GM12865 (cell line): Measurements from ENCODE around the gene TDRD7.

ENCODE experiments used
- DNase-seq: peaks from one replicate; pipeline ENCODE4 v3.0.0; 2010; ENCODE audit warnings: low read depth
- H3K4me3 ChIP-seq: 2 replicates; pipeline ENCODE4 v1.5.1; 2011; ENCODE audit warnings: mild to moderate bottlenecking, low read depth, low read length, control low read depth
- CTCF ChIP-seq: IDR thresholded peaks from 2 replicates; pipeline ENCODE4 v1.5.1; 2011; ENCODE audit warnings: low read length, control low read depth, low read depth, inconsistent platforms; ENCODE audit not compliant: insufficient read depth; ENCODE audit errors: missing control alignments

TDRD7 gene

GRCh38 chr9:97408562-97408961 is 3.3 kb upstream of the TDRD7 start:
- no peak for TF ChIP-seq CTCF
- no peak for DNase-seq
- H3K4me3 ChIP-seq, result no peak overlapping the region

GRCh38 chr9:97411440-97411788 is 482 bp upstream of the TDRD7 start:
- DNase-seq, result no peak
- H3K4me3 ChIP-seq, result peak overlapping the region; percentile 53
- TF ChIP-seq CTCF, result no peak

- peak; percentile 28 for DNase-seq
- TF ChIP-seq CTCF, result no peak
- peak overlapping the region; percentile 67 for H3K4me3 ChIP-seq
Measured at GRCh38 chr9:97412626-97413385, 910 bp downstream of the TDRD7 start.

GRCh38 chr9:97413462-97413861 is 1.6 kb downstream of the TDRD7 start:
- peak overlapping the region; percentile 67; the same call in 1 of the 2 replicates for H3K4me3 ChIP-seq
- DNase-seq, result no peak
- no peak for TF ChIP-seq CTCF

GRCh38 chr9:97415146-97415545 is 3.2 kb downstream of the TDRD7 start:
- no peak for DNase-seq
- TF ChIP-seq CTCF, result no peak
- no peak overlapping the region for H3K4me3 ChIP-seq

GRCh38 chr9:97418880-97419279 is 7.0 kb downstream of the TDRD7 start:
- no peak for TF ChIP-seq CTCF
- no peak overlapping the region for H3K4me3 ChIP-seq
- DNase-seq, result no peak

GRCh38 chr9:97419309-97419867 is 7.5 kb downstream of the TDRD7 start:
- H3K4me3 ChIP-seq, result no peak overlapping the region
- TF ChIP-seq CTCF, result no peak
- no peak for DNase-seq
